GM04504 (cell line): ENCODE data around the gene CADPS.

Source experiments
- DNase-seq: peaks from one replicate; pipeline ENCODE4 v3.0.0-alpha.2; 2012; ENCODE audit warnings: low read depth

Gene CADPS

DNA sequence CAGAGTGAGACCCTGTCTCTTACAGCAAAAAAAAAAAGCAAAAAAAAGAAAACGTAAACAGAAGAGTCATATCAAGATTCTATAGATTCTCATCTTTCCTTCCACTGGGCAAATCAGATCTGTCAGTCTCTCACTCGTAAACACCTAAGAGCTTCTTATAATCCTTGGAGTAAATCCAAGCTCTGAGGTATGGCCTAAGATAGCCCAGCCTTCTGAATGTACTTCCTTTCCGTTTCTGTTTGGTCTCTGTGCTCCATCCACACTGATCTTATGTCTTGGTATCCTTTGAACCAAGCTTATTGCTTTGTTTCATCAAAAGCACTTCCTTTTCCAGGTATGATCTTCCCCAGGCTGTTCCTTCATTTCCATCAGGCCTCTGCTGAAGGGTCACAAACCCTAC is 137.8 kb downstream of the CADPS start:
- DNase-seq, result no peak

DNA sequence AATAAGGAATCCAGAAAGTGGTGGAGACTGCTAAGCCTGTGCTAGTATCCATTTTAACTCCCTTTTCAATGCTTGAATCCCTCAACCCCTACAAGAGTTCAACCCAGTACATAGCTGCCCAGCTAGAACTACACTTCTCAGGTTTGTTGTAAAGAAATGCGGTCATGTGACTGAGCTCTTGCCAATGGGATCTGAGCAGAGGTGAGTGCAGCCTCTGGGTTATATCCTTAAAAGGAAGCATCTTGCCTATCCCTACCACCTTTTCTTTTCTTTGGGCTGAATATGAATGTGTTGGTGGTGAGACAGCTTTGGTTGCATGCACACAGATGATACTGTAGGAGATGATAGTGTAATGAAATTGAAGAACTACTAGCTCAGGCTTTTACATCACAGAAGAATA is 139.7 kb downstream of the CADPS start:
- no peak for DNase-seq

DNA sequence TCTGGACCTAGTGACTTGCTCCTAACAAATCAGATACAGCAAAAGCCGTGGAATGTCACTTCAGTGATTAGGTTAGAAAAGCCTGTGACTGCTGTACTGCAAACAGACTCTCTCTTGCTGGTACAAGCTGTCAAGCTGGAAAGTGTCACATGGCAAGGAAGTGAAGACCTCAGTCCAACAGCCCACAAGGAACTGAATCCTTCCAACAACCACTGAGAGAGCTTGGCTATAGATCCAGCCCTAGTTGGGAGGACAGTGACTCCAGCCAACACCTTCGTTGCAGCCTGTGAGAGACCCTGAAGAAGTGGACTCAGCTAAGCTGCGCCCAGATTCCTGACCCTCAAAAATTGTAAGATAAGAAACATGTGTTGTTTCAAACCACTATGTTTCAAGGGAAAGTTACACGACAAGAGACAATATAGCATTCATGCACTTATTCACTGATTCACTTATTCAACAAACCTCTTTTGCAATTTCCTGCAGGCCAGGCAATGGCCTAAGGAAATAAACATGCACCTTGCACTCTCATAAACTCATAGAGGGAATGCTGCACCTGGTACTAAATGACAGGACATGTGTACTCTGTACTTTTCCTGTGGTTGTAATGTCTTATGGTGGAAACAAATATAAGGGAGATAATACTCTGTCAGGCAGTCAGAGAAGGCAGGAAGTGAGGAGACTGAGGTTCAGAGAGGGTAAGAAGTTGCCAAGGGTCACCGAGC is 142.9 kb downstream of the CADPS start:
- DNase-seq, result no peak

DNA sequence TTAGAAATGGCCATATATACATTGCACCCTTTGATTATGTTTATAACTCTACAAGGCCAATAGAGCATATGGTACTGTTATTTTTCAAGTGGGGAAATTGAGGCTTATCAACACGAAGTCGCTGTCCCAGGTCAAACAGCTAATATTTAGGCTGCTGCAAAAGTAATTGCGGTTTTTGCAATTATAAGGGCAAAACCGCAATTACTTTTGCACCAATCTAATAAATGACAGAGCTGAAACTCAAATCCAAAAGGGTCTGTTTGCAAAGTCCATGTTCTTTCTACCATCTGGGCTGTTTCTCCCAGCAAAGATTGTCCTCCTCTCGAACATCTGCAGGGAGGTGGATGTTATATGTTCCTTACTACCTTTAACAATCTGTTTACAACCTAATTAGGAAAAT is 147.2 kb downstream of the CADPS start:
- no peak for DNase-seq

DNA sequence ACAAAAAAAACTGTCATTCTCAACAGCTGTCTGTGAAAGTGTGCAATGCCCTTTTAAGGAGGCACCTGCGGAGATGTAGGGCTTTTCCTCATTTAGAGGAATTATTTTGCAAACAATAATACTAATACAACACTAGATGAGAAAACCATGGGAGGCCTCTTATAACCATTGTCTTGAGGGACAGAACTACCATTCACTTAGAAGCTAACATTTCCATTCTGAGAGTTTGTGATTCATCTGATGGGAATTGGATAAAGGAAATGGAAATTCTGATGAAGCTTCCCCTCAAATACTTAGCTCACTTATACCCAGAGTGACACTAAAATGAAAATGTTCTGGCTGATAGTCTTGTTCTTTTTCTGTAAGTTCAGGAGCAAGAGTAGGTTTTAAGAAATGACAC is 147.7 kb downstream of the CADPS start:
- no peak for DNase-seq

DNA sequence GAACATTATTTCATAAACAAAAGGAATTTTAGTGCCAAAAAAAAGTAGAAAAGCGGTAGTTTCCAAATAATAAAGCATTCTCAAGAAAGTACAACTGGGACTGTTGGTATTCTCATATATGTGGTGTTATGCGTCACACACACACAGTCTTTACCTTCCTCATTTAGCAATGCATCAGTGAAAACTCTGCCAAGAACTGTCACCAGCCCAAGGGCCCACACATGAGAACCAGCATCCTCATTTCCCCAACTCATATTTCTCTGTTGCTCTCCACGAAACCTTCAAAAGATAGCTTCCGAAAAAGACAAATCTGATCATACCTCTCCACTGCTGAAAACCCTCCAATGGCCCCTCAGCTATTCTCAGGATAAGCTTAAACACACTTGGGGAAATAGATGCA is 150.7 kb downstream of the CADPS start:
- DNase-seq, result no peak

DNA sequence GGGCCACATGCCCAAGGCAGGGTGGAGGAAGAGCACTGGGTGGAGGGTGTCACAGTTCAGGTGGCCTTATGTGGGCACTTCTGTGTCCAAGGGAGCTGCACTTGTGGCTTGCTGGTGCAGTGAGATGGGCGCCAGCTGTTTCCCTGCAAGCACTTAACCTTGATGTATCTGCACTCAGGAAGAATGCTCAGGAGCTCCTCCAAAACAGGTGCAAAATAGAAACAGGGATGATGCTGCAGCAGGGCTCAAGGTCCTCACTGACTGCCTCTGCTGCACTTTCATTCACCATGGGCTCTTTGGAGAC is 151.3 kb downstream of the CADPS start:
- no peak for DNase-seq

DNA sequence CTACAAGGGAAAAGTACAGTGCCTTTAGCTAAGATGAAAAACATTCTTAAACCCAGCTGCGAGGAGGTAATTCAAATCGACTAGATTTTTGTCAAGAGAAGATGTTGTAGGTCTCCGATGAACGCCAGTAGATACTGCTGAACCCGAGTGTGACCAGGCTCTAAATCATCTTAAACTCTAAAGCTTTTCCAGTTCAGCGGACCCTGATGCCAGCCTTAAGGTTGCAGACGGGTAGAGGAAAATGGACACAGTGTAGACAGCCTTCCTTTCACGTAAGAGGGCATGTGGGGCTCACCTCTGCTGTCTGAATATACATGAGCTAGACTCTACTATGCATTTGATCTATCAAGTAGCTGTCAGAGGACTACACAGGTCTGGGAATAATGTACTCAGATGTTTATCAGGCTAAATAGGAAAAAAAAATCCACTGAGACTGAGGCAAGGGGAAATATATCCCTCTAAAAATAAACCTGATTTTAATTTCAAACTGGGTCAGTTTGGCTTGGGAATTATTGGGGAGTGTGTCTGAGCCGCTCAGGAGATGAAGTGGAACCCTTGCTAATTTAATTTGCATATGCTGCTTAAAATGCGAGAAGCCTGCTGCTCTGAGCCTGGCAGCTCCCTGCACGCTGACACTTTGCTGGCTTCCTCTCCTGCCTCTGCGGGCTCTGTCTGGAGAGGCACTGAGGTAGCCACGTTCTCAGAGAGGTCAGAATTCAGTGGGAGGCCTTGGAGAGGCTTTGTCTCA is 151.9 kb downstream of the CADPS start:
- DNase-seq, result no peak

DNA sequence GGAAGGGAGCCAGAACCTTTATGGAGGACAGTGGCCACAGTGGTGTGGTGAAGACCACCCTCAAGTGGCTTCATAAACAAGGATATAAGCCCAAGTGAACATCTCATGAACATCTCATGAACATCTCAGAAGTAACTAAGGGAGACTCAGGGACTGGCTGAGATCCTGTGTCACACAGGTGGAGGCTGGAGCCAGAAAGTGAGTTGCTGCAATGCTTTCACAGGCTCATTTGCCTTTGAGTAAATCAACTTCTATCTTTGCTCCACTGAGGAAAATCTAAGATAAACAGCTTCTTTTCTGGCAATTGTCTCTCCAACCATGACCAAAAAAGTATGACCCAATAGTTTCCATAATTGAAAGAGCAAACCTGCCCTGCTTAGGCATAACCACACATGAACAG is 152.9 kb downstream of the CADPS start:
- DNase-seq, result no peak

DNA sequence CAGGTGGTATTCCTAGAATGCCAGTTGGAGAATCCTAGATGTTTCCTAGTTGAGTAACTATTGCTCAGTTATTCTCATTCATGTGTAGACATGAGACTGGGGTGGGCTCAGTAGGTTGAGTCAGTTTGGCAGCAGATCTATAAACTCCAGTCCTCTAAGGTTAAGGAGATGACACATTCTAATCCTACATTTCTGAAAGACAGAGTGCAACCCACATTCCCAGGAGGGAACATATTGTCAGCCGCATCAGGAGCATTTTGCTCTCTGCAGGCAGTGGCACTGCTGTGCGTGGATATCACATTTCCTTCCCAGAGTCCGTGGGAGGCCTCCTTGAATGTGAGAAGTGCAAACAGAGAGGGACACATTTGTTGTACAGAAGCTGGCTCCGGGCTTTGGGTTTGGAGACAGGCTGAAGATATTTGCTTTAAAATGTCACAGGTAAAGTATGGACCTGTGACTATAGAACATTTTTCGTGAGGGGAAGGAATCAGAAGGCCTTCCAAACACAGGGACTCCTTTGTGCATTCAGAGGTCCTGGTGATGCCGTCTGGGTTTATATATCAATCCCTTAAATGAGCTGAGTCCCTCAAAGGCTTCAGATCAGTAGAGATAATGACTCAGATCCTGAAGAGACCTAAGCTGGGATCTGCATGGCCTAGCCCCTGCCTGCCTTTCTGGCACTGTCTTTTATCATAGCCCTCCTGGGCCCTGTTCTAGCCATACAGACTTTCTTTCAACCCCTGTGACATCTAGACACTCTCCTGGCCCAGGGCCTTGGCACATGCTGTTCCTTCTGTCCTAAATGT is 156.5 kb downstream of the CADPS start:
- no peak for DNase-seq

DNA sequence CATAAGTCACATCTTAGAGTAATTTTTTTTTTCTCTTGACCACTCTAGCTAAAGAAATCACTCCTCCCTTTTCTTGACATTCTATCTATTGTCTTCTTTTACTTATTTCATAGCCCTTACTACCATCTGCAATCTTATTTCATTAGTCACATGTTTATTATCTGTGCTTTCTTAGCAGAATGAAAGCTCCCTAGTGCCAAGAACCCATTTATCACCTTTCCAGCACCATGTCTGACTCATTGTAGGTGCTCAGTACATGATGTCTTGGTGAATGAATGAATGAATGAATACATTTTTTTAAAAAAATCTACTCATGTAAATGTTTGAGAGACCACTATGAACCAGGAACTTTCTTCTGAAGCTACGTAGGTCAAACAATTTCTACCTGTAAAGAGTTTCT is 157.2 kb downstream of the CADPS start:
- no peak for DNase-seq

DNA sequence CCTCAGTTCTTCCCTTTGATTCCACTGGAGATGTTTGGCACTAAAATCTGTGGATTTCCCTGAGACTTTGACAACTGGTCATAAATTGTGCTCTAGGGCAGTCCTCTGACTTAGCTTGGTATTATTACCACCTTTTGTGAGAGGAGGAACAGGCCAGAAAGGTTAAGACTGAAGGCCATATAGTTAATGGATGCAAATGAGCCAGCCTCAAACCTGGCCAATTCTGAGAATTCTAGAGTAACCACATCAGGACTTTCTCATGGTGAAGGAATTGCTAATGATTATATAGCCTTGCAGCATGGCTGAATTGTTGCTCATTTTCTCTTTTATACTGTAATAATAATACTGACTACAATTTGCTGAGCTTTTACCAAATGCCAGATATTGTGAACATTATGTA is 162.5 kb downstream of the CADPS start:
- DNase-seq, result no peak

DNA sequence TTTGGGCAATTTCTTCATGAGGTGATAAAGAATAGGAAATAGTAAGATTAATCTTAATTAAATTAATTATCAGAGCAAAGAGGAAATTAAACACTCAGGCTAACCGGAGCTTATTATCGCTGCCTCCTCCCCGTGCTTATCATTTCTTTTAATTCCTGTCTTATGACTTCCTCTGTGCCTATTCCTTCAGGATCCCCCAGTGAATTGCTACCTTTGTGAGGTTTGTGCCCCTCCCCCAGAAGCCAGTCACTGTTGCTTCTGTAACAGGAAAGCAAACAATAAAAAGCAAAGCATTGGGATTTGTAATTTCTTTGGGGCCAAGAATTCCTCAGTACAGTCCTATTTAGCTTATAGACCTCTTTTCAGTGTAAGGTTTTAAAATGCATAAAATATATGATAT is 164.5 kb downstream of the CADPS start:
- DNase-seq, result no peak

DNA sequence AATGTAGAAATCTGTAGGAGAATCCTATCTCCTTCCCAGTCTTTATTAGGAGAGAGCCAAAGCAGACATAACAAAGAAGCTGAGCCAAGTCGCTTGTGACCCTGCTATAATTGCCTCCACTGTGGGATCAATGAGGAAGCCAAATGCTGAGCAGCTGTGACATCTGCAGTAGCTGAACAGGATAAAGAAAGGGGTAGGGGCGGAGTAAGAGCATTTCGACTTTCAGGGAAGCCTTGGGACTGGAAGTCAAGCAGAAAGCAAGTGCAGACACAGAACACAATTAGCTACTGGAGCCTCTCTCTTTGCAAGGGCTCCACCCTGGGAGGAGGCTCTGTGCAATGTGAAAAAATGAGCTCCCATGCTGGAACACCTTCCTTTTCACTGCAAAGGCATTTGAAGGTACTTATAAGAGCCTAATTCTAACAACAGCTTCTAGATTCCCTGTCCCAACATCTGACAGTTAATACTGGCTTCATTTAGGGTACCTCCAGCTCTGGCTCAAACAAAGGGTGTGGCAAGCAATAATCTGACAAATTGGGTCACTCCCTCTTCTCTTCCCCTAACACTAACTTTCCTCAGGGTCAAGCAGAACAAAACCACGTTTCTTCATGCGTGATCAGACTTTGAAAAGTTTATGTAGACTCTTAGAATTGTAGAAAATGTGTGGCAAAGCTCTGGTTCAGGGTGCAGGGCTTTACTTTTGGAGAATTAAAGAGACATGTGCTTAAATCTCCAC is 166.4 kb downstream of the CADPS start:
- no peak for DNase-seq

DNA sequence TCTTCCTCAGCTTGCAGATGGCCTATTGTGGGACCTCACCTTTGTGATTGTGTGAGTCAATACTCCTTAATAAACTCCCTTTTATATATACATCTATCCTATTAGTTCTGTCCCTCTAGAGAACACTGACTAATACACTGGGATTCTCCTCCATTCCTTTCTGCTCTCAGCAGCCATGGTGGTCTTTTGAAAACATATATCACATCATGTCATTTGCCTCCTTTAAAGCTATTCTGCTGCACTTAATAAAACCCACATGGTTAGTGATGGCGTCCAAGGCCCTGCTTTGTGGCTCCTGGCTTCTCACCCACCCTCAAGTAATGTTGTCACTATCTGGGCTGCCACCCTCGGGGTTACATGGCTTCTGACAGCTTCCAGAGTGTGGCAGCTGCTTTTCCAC is 169.5 kb downstream of the CADPS start:
- no peak for DNase-seq

DNA sequence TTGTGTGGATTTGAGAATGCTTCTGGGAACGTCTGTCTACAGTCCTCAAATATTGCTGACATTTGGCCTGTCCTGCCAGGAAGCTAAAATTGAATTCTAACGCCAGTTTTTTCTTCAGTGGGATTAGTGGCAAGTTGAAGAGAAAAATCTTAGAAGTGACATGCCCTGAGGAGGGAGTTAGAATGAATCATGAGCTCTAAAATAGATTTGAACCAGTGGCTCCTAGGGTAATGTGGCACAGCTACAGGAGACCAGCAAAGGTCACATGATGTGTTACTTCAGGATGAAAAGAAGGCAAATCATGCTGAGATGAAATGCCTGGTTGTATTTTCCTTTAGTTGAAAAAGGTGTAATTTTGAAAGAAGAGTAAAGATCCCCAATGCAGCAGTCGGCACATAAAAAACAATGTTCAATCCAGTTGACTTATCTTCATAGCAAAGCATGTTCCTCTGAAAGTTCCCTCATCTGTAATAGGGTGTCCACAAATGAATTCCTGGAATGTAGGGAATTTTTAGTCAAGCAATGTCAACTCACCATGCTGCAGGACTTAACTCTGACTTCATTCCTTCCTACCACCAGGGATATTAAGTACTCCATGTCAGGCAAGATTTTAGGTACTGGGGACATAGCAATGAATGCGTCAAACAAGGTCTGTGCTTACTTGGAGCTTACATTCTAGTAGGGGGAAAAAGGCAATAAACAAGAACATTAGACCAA is 171.6 kb downstream of the CADPS start:
- DNase-seq, result no peak

DNA sequence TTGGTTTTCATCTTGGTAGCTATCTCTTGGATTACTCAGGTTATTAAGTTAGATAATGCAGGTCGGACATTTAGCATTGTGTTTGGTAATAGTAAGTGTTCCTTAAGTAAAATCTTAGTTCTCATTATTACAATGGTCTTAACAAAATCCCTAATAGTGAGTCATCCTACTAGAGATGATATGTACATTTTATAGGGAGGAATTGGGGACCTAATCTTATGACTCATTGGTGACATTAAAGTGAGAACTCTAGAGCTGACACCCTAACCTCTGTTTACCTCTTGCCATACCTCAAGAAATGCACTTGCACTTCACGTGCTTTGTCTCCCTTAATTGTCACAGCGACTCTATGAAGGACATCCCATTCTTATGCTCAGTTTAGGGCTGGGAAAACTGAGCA is 174.9 kb downstream of the CADPS start:
- no peak for DNase-seq

DNA sequence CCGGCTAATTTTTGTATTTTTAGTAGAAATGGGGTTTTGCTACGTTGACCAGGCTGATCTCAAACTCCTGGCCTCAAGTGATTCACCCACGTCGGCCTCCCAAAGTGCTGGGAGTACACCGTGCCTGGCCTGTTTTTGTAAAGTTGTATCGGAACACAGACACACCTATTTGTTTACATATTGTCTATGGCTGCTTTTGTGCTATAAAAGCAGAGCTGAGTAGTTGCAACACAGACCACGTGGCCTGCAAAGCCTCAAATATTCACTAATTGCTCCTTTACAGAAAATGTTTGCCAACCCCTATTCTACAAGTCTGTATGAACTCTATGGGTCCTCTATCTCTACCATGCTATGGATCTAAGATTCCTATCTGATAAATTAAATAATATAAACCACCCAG is 175.5 kb downstream of the CADPS start:
- DNase-seq, result no peak

DNA sequence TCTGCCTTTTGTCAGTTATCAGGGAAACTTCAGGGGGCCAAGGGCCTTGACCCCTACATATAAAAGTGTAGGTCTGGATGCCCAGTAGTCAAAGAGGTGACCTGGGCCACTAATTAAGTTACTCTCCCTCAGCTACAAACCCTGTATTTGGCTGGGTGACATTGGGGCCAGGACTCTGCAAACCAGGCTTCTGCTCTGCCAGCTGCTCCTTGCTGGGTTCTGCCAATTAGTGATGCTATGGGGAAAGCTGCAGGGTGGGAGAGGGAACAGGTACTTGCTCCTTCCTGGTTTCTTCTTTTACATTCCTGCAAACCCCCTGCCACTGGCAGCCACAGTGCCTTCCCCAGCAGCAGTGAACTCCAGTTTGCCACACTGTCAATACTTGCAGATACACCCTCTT is 179.2 kb downstream of the CADPS start:
- no peak for DNase-seq

DNA sequence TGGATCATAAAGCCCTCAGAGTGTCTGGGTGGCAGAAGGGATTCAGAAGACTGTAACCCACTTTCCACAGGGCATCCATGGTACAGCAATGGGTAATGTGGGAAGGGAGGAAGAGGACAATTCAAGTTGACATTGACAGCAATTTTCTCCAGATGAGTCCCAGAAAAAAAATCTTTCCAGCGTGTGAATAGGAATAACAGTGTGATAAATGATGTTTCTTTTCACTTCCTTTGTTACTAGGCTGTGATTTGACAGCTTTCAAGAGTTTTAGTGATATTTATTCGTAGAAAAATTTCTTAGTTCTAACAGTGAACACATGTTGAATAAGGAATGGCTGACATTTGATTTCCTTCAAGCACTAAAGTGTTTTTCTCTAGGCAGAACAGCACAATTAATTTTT is 186.4 kb downstream of the CADPS start:
- DNase-seq, result no peak

DNA sequence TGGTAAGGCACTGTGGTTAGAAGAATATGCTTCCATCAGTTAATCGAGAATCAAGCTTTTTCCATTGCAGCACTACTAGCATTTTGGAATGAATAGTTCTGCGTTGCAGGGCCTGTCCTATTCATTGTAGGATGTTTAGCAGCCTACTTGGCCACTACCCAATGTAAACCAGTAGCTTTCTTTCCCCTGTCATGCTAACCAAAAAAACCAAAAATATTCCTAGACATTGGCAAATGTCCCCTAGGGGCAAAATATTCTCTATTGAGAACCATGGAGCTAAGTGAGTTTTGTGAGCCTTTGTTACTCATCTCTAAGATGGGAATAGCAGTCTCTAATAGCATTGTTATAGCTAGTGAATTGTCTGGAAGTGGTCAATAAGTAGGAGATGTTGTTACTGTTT is 187.2 kb downstream of the CADPS start:
- no peak for DNase-seq
